Neural cell (in vitro differentiated cells): ENCODE data around the gene KRTAP5-9. TPM values are rescaled to one million over a fixed set of nuclear protein-coding genes. Genes with fewer than 3 reads are reported as not detected.
"Not testable (repeated sequence)": the region's sequence is repeated elsewhere in the genome, so short reads cannot be mapped to it uniquely, and the experiment has no call there.

ENCODE experiments used
- H2AFZ ChIP-seq: fragments of 200-600, 300-800 bp; sonication (generic), shearing (Covaris generic); 2 replicates; pipeline ENCODE4 v1.6.0; 2014; ENCODE audit warnings: low read depth, mild to moderate bottlenecking, antibody characterized with exemption, low read length, moderate library complexity
- H3F3A ChIP-seq: fragments of 200-600 bp; shearing (Covaris generic); 2 replicates; pipeline ENCODE4 v1.6.1; 2016; ENCODE audit warnings: mild to moderate bottlenecking, moderate library complexity, mixed read lengths, antibody characterized with exemption, low read length; ENCODE audit not compliant: insufficient read depth, poor library complexity, severe bottlenecking
- H3K27ac ChIP-seq: fragments of 200-600, 300-800 bp; sonication (generic), shearing (Covaris generic); 2 replicates; pipeline ENCODE4 v1.5.1; 2014; ENCODE audit warnings: mild to moderate bottlenecking, low read length, moderate library complexity
- H3K27me3 ChIP-seq: fragments of 300-800, 200-600 bp; sonication (generic), shearing (Covaris generic); 2 replicates; pipeline ENCODE4 v1.6.0; 2014; ENCODE audit warnings: mild to moderate bottlenecking, low read depth, low read length, moderate library complexity; ENCODE audit not compliant: insufficient read depth
- H3K36me3 ChIP-seq: fragments of 300-800, 200-600 bp; sonication (generic), shearing (Covaris generic); 2 replicates; pipeline ENCODE4 v1.5.1; 2014; ENCODE audit warnings: mild to moderate bottlenecking, antibody characterized with exemption, low read length, moderate library complexity; ENCODE audit not compliant: insufficient read depth
- H3K4me2 ChIP-seq: fragments of 300-800, 200-600 bp; sonication (generic), shearing (Covaris generic); 2 replicates; pipeline ENCODE4 v1.6.0; 2014; ENCODE audit warnings: mild to moderate bottlenecking, low read length
- H3K4me3 ChIP-seq: fragments of 300-800, 200-600 bp; sonication (generic), shearing (Covaris generic); 2 replicates; pipeline ENCODE4 v1.5.1; 2014; ENCODE audit warnings: mild to moderate bottlenecking, low read length, moderate library complexity
- H3K79me2 ChIP-seq: fragments of 200-600 bp; shearing (Covaris generic); replicated peaks from 2 replicates; pipeline ENCODE4 v1.6.0; 2014; ENCODE audit warnings: mild to moderate bottlenecking, low read length, moderate library complexity; ENCODE audit not compliant: insufficient read depth
- H3K9ac ChIP-seq: fragments of 300-800, 200-600 bp; sonication (generic), shearing (Covaris generic); 2 replicates; pipeline ENCODE4 v1.6.1; 2016; ENCODE audit warnings: mild to moderate bottlenecking, low read length, mixed read lengths
- H3K9me2 ChIP-seq: fragments of 200-600 bp; shearing (Covaris generic); 2 replicates; pipeline ENCODE4 v1.6.1; 2016; ENCODE audit warnings: mild to moderate bottlenecking, low read length, mixed read lengths; ENCODE audit not compliant: insufficient read depth
- H3K9me3 ChIP-seq: fragments of 200-600, 300-800 bp; sonication (generic), shearing (Covaris generic); 2 replicates; pipeline ENCODE4 v1.6.1; 2016; ENCODE audit warnings: mild to moderate bottlenecking, mixed run types, low read length, moderate library complexity, mixed read lengths
- H4K20me1 ChIP-seq: fragments of 200-600 bp; shearing (Covaris generic); 2 replicates; pipeline ENCODE4 v1.6.1; 2016; ENCODE audit warnings: mild to moderate bottlenecking, mixed run types; ENCODE audit not compliant: insufficient read depth
- CTCF ChIP-seq: fragments of 450-650 bp; IDR thresholded peaks from 2 replicates; pipeline ENCODE4 v1.5.1; 2014; ENCODE audit warnings: antibody characterized with exemption, mild to moderate bottlenecking, moderate library complexity; ENCODE audit not compliant: poor library complexity, severe bottlenecking
- EP300 ChIP-seq: fragments of 450-650 bp; conservative IDR thresholded peaks from 2 replicates; pipeline ENCODE4 v1.6.1; 2014; ENCODE audit warnings: antibody characterized with exemption, mild to moderate bottlenecking, moderate library complexity; ENCODE audit not compliant: poor library complexity, severe bottlenecking
- EZH2 ChIP-seq: fragments of 200-600, 300-800 bp; shearing (Covaris generic), sonication (generic); IDR thresholded peaks from 2 replicates; pipeline ENCODE4 v1.6.1; 2014; ENCODE audit warnings: antibody characterized with exemption, low read length, borderline replicate concordance, mild to moderate bottlenecking; ENCODE audit not compliant: insufficient read depth, poor library complexity, severe bottlenecking
- MXI1 ChIP-seq: fragments of 450-650 bp; conservative IDR thresholded peaks from 2 replicates; pipeline ENCODE4 v1.6.1; 2014; ENCODE audit warnings: antibody characterized with exemption, mild to moderate bottlenecking; ENCODE audit not compliant: poor library complexity, severe bottlenecking
- POLR2AphosphoS5 ChIP-seq: IDR thresholded peaks from 2 replicates; pipeline ENCODE4 v1.6.1; 2012
- RAD21 ChIP-seq: fragments of 450-650 bp; conservative IDR thresholded peaks from 2 replicates; pipeline ENCODE4 v1.6.1; 2014; ENCODE audit warnings: antibody characterized with exemption, mild to moderate bottlenecking, moderate library complexity
- REST ChIP-seq: IDR thresholded peaks from 2 replicates; pipeline ENCODE4 v1.6.1; 2012; ENCODE audit warnings: borderline replicate concordance
- SMC3 ChIP-seq: fragments of 450-650 bp; conservative IDR thresholded peaks from 2 replicates; pipeline ENCODE4 v1.6.1; 2014; ENCODE audit warnings: antibody characterized with exemption, mild to moderate bottlenecking, moderate library complexity; ENCODE audit not compliant: poor library complexity
- TAF1 ChIP-seq: IDR thresholded peaks from 2 replicates; pipeline ENCODE4 v1.6.1; 2012; ENCODE audit warnings: low read depth
- polyA plus RNA-seq: library from polyadenylated mRNA; depleted of rRNA; stranded (reverse); fragments of >200 nt; gene quantifications from 2 replicates; pipeline ENCODE4 v1.2.3, GENCODE V29; 2014

The KRTAP5-9 gene
- polyA plus RNA-seq, 1 donor from 2014 or later, result not detected

GRCh38 chr11:71525938-71526495 is 22.2 kb upstream of the KRTAP5-9 start:
- H3K27me3 ChIP-seq, result no peaks in the 10 kb centered on the region
- H3F3A ChIP-seq, result no peaks in the 10 kb centered on the region
- H3K4me2 ChIP-seq, result no peak overlapping the region
- H3K27ac ChIP-seq, result no peak overlapping the region
- no peak overlapping the region for H3K4me3 ChIP-seq
- H3K9ac ChIP-seq, result no peak overlapping the region
- H3K36me3 ChIP-seq, result no peaks in the 10 kb centered on the region
- TF ChIP-seq POLR2AphosphoS5 (no peak), MXI1 (no peak), CTCF (no peak), REST (no peak), TAF1 (no peak), RAD21 (no peak), SMC3 (no peak), EP300 (no peak), EZH2 (no peak)
- H3K9me2 ChIP-seq, result no peaks in the 10 kb centered on the region
- H3K9me3 ChIP-seq, result no peaks in the 10 kb centered on the region
- no peaks in the 10 kb centered on the region for H3K79me2 ChIP-seq
- H2AFZ ChIP-seq, result no peak overlapping the region
- H4K20me1 ChIP-seq, result no peaks in the 10 kb centered on the region

- H4K20me1 ChIP-seq, H3K27ac ChIP-seq, H3F3A ChIP-seq, H3K79me2 ChIP-seq, H3K27me3 ChIP-seq, H3K9me2 ChIP-seq, H3K9ac ChIP-seq, H3K9me3 ChIP-seq, H3K36me3 ChIP-seq, H3K4me3 ChIP-seq, H2AFZ ChIP-seq, H3K4me2 ChIP-seq: not testable (repeated sequence)
Observed at GRCh38 chr11:71526796-71527575, 21.2 kb upstream of the KRTAP5-9 start, which contains the start of gene KRTAP5-7. Gene KRTAP5-7 (plus strand): TSS chr11:71527267. CDS start chr11:71527301, 34 bp downstream.
